Vagina (tissue), 2 donors: Measurements from ENCODE around the gene DLGAP5. TPM values are rescaled to one million over a fixed set of nuclear protein-coding genes. Genes with fewer than 3 reads are reported as not detected.

ENCODE experiments used
- DNase-seq, 2 donors: peaks; one replicate each; pipeline ENCODE4 v3.0.0-alpha.2; 2017; ENCODE audit errors: extremely low spot score in 2 of 2
- H3K27ac ChIP-seq: fragments of 200-600 bp; sonication (generic); one replicate; pipeline ENCODE4 v1.5.1; 2019
- H3K27me3 ChIP-seq: fragments of 200-600 bp; sonication (generic); one replicate; pipeline ENCODE4 v1.5.1; 2019
- H3K36me3 ChIP-seq, 2 donors: fragments of 200-600 bp; sonication (generic); one replicate each; pipeline ENCODE4 v1.5.1; 2017 to 2019
- H3K4me1 ChIP-seq: fragments of 200-600 bp; sonication (generic); one replicate; pipeline ENCODE4 v1.5.1; 2019
- H3K4me3 ChIP-seq, 2 donors: fragments of 200-600 bp; sonication (generic); 1 replicate in 1 of 2; 2 replicates in 1 of 2; pipeline ENCODE4 v1.5.1; 2016 to 2019
- H3K9me3 ChIP-seq: fragments of 200-600 bp; sonication (generic); one replicate; pipeline ENCODE4 v1.5.1; 2019
- POLR2A ChIP-seq, 2 donors: fragments of 450-650 bp; IDR thresholded peaks; one replicate each; pipeline ENCODE4 v1.6.1; 2017; ENCODE audit warnings: antibody characterized with exemption in 2 of 2, mild to moderate bottlenecking in 2 of 2, moderate library complexity in 2 of 2
- POLR2AphosphoS5 ChIP-seq, 2 donors: sonication (generic); formaldehyde crosslinking; IDR thresholded peaks; one replicate each; pipeline ENCODE4 v1.9.0; 2017; ENCODE audit warnings: antibody characterized with exemption in 2 of 2, mild to moderate bottlenecking in 2 of 2, low read depth in 1 of 2; ENCODE audit not compliant: insufficient read depth in 1 of 2
- intact Hi-C: fragments of 100-400 bp; cut with DNase I; formaldehyde crosslinking; loops from one replicate; pipeline ENCODE4 v1.15.1; 2023
- total RNA-seq: library from RNA; depleted of rRNA; stranded (reverse); fragments of >200 nt; gene quantifications from one replicate; pipeline ENCODE4 v1.2.3, GENCODE V29; 2016
- TF ChIP-seq, protein P1 (sequence below), 3 experiments: fragments of 450-650 bp in 2 of 3; fragments of 200-600 bp in 1 of 3; sonication (generic) in 1 of 3; IDR thresholded peaks; one replicate each; pipeline ENCODE4 v1.5.1; 2017 to 2019; ENCODE audit warnings: antibody characterized with exemption in 3 of 3, mild to moderate bottlenecking in 2 of 3, moderate library complexity in 2 of 3

DLGAP5 gene
- total RNA-seq, 1 donor from 2014 or later = 2.2 TPM

DNA sequence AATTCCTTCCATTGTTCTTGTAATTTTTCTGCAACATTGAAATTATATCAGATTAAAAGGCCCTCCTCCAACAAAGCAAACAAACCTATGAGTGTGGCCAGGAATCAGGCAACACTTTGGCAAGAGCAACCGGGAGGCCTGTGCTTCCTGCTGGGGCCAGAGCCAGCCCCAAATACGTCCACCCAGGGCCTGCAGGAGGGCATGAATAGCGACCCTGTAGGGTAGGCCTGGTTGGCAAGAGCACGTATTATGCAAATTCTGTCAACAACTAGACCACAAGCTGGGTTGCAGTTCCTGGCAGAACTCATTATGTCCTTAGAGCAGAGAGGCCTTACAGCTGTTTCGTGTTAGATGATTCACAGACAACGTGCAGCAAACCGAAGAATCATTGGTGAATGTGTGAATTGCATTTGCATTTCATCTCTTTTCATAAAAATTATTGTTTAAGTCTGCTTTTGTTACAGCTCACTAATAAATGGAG, 89.2 kb downstream of the DLGAP5 start:
- H3K4me1 ChIP-seq = peaks cover 94% of the 10 kb centered on the region
- no peak overlapping the region for H3K4me3 ChIP-seq

DNA sequence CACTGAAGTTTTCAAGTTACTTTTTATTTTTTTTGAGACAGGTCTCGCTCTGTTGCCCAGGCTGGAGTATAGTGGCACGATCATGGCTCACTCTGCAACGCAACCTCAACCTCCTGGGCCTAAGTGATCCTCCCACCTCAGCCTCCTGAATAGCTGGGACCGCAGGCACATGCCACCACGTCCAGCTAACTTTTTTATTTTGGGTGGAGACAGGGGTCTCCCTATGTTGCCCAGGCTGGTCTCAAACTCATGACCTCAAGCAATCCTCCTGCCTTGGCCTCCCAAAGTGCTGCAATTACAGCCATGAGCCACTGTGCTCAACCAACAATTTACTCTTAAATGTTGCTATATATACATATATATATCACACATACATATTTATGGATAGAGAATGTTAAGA, 89.7 kb downstream of the DLGAP5 start:
- TF ChIP-seq POLR2AphosphoS5 (IDR thresholded peaks at IDR 0.05; ENCODE audit: insufficient read depth in 1 of 2, low read depth in 1 of 2) (no peak), POLR2A (IDR thresholded peaks at IDR 0.05) (no peak)
- TF ChIP-seq, protein P1, sequence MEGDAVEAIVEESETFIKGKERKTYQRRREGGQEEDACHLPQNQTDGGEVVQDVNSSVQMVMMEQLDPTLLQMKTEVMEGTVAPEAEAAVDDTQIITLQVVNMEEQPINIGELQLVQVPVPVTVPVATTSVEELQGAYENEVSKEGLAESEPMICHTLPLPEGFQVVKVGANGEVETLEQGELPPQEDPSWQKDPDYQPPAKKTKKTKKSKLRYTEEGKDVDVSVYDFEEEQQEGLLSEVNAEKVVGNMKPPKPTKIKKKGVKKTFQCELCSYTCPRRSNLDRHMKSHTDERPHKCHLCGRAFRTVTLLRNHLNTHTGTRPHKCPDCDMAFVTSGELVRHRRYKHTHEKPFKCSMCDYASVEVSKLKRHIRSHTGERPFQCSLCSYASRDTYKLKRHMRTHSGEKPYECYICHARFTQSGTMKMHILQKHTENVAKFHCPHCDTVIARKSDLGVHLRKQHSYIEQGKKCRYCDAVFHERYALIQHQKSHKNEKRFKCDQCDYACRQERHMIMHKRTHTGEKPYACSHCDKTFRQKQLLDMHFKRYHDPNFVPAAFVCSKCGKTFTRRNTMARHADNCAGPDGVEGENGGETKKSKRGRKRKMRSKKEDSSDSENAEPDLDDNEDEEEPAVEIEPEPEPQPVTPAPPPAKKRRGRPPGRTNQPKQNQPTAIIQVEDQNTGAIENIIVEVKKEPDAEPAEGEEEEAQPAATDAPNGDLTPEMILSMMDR (IDR thresholded peaks at IDR 0.05) = no peak
- Histone ChIP-seq H3K27ac (peak overlapping the region; percentile 98), H3K27me3 (no peaks in the 10 kb centered on the region), H3K4me3 (no peak overlapping the region), H3K36me3 (no peaks in the 10 kb centered on the region), H3K4me1 (peaks cover 90% of the 10 kb centered on the region), H3K9me3 (no peaks in the 10 kb centered on the region)
- DNase-seq = no peak
- intact Hi-C loops = no loop called here

More for the DNA sequence above, 89.2 kb downstream of the DLGAP5 start:
- H3K9me3 ChIP-seq = no peaks in the 10 kb centered on the region
- H3K27ac ChIP-seq = peak overlapping the region; percentile 98
- peak in 1 of 2 donors; percentile 98 for DNase-seq
- TF ChIP-seq POLR2AphosphoS5 (IDR thresholded peaks at IDR 0.05; ENCODE audit: insufficient read depth in 1 of 2, low read depth in 1 of 2) = peak; percentile 89 to 94
- no peak for TF ChIP-seq POLR2A (IDR thresholded peaks at IDR 0.05)
- TF ChIP-seq, protein P1 (IDR thresholded peaks at IDR 0.05) = no peak
- H3K36me3 ChIP-seq = no peaks in the 10 kb centered on the region
- no peaks in the 10 kb centered on the region for H3K27me3 ChIP-seq
- intact Hi-C loops = no loop called here

DNA sequence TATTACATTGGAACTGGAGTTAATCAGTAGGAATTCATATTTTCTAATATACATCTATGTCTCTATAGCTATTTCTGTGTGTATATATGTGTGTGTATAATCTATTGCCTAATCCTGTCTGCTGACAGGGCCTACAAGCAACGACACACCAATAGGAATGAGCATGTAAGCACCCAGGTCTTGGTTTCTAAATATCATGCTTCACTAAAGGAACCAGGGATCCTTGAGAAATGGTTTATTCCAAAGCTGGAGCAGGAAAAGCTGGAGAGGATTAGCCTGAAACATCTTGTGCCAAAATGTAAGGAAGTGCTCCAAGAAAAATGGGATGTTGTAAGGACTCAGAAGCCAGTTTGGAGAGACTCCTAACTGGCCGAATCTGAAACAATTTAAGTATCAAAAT, 91.6 kb downstream of the DLGAP5 start:
- Histone ChIP-seq H3K36me3 (no peaks in the 10 kb centered on the region), H3K27me3 (no peaks in the 10 kb centered on the region), H3K4me1 (peaks cover 75% of the 10 kb centered on the region), H3K9me3 (no peaks in the 10 kb centered on the region), H3K27ac (peak overlapping the region; percentile 98), H3K4me3 (no peak overlapping the region)
- intact Hi-C loops = no loop called here
- TF ChIP-seq POLR2A (IDR thresholded peaks at IDR 0.05) = no peak
- TF ChIP-seq, protein P1 (IDR thresholded peaks at IDR 0.05) = no peak
- TF ChIP-seq POLR2AphosphoS5 (IDR thresholded peaks at IDR 0.05; ENCODE audit: insufficient read depth in 1 of 2, low read depth in 1 of 2) = peak in 1 of 2 donors; percentile 73
- no peak for DNase-seq

DNA sequence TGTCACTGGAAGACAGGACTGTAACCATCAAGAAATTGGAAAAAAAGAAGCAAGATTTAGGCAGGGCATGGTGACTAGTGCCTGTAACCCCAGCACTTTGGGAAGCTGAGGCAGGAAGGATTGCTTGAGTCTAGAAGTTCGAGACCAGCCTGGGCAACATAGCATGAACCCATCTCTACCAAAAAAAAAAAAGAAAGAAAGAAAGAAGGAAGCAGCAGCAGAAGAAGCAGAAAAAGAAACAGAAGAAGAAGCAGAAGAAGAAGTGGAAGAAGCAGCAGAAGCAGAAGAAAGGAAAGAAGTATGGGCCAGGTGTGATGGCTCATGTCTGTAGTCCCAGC, 92.9 kb downstream of the DLGAP5 start:
- Histone ChIP-seq H3K27me3 (no peaks in the 10 kb centered on the region), H3K4me3 (no peak overlapping the region), H3K9me3 (no peaks in the 10 kb centered on the region), H3K27ac (peak overlapping the region; percentile 98), H3K36me3 (no peaks in the 10 kb centered on the region), H3K4me1 (peaks cover 67% of the 10 kb centered on the region)
- no peak for TF ChIP-seq POLR2AphosphoS5 (IDR thresholded peaks at IDR 0.05; ENCODE audit: insufficient read depth in 1 of 2, low read depth in 1 of 2)
- TF ChIP-seq, protein P1 (IDR thresholded peaks at IDR 0.05) = no peak
- TF ChIP-seq POLR2A (IDR thresholded peaks at IDR 0.05) = no peak
- DNase-seq = no peak
- intact Hi-C loops = no loop called here

Other genes starting within 250 kb of the DLGAP5 start
- gene WDHD1, start 164.5 kb downstream of the DLGAP5 start, total RNA-seq = 3.2 TPM
- gene SOCS4, start 164.3 kb downstream of the DLGAP5 start, total RNA-seq = 10.6 TPM
- 39.3 TPM for gene MAPK1IP1L, start 139.9 kb downstream of the DLGAP5 start, total RNA-seq
- 417 TPM for gene LGALS3, start 62.3 kb downstream of the DLGAP5 start, total RNA-seq
- gene FBXO34, start 79.8 kb upstream of the DLGAP5 start, total RNA-seq = 24.6 TPM
- 11.5 TPM for gene ATG14, start 220.2 kb upstream of the DLGAP5 start, total RNA-seq
- not detected for gene TBPL2, start 249.0 kb upstream of the DLGAP5 start, total RNA-seq